ENCODE measurements around the gene OGFRL1.

GRCh38 chr6:71332012-71332411 is 43.4 kb downstream of the OGFRL1 start:
- TF ChIP-seq ZFP3 (CRISPR knock-in tag; IDR thresholded peaks at IDR 0.05) = no peak
- no peak for TF ChIP-seq RARB (CRISPR knock-in tag; IDR thresholded peaks at IDR 0.05)
- TF ChIP-seq ARNTL (CRISPR knock-in tag; IDR thresholded peaks at IDR 0.05; ENCODE audit: borderline replicate concordance, low read depth) = no peak
- no peak for TF ChIP-seq OSR1 (CRISPR knock-in tag; IDR thresholded peaks at IDR 0.05)
- TF ChIP-seq CREB5 (CRISPR knock-in tag; IDR thresholded peaks at IDR 0.05; ENCODE audit: low read depth) = no peak
- no peak for TF ChIP-seq ZNF70 (CRISPR knock-in tag; IDR thresholded peaks at IDR 0.05)
- TF ChIP-seq CSRNP3 (CRISPR knock-in tag; IDR thresholded peaks at IDR 0.05) = no peak

Measured in SK-N-SH treated with all-trans-retinoic acid at 6 μM for 48 hours (cell line).